ENCODE results near the gene IGF1R. TPM values are rescaled to one million over a fixed set of nuclear protein-coding genes. Genes with fewer than 3 reads are reported as not detected.

IGF1R gene
- total RNA-seq, 1 donor from 2014 or later: 131 TPM

DNA sequence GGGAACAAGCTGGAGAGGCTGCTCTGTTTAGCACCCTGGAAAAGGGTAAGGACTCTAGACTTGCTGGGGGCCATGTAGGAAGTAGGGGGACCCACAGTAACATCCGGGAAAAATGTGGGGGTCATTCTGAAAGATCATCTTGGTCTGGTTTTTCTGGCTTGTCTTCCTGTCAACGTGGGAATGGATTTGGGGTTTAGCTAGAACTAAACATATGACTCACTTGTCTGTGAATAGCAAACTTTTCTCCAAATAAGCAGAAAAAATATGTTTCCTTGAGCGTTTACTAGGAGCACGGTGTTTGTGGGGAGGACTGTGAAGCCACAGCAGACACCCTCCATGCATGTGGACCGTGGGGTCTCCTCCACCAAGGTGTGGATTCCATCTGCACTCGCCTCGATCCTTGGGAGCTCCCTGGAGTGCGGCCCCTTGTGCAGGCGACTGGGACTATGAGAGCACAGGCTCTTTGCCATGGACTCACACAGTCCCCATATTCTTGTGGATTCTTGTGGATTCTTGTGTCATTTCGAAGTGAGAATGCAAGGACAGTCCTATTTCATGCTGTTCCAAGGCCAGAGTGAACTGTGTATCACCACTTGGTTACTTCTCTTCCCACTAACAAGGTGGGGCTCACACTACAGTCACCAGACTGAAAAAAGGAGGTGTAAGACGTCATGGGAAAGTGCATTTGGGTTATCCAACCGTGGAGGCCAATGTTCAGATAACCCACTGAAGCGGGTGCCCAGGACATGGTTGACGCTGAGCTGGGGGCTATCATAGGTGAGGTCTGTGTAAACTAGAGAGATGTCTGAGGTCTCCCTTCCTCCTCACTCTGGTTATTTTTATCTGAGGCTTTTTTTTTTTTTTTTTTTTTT, 333.7 kb downstream of the IGF1R start:
- H3K4me1 Mint-ChIP-seq (ENCODE audit: unreplicated experiment): no peaks in the 10 kb centered on the region

DNA sequence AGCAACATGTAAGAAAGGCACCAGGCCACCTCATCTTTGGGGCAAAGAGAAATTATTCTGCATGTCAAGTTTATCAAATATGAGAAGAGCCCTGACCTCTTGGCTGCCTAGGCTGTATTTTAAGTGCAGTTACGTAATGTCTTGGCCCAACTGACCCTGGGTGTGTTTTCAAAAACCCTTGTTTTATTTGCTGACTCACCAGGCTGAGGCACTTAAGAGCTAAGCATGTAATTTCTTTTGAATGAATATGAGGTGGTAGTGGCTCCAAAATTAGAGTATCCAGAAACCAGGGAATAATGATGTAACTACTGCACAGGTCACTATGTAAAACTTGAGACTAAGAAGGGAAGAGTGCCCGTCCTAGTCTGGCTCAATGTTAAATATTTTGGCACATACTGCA, 335.0 kb downstream of the IGF1R start:
- Mint-ChIP-seq H3K4me3 (ENCODE audit: unreplicated experiment) (no peak overlapping the region), H3K36me3 (ENCODE audit: low read depth, unreplicated experiment) (peaks cover 3% of the 10 kb centered on the region), H3K27ac (ENCODE audit: unreplicated experiment) (no peak overlapping the region), H3K27me3 (ENCODE audit: unreplicated experiment) (peaks cover 2% of the 10 kb centered on the region), H3K4me1 (ENCODE audit: unreplicated experiment) (no peaks in the 10 kb centered on the region), H3K9me3 (ENCODE audit: unreplicated experiment) (no peaks in the 10 kb centered on the region)
- no peak for DNase-seq (ENCODE audit: low spot score)
- TF ChIP-seq, protein P1, sequence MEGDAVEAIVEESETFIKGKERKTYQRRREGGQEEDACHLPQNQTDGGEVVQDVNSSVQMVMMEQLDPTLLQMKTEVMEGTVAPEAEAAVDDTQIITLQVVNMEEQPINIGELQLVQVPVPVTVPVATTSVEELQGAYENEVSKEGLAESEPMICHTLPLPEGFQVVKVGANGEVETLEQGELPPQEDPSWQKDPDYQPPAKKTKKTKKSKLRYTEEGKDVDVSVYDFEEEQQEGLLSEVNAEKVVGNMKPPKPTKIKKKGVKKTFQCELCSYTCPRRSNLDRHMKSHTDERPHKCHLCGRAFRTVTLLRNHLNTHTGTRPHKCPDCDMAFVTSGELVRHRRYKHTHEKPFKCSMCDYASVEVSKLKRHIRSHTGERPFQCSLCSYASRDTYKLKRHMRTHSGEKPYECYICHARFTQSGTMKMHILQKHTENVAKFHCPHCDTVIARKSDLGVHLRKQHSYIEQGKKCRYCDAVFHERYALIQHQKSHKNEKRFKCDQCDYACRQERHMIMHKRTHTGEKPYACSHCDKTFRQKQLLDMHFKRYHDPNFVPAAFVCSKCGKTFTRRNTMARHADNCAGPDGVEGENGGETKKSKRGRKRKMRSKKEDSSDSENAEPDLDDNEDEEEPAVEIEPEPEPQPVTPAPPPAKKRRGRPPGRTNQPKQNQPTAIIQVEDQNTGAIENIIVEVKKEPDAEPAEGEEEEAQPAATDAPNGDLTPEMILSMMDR (IDR thresholded peaks at IDR 0.05; ENCODE audit: unreplicated experiment): no peak

More for the DNA sequence above, 333.7 kb downstream of the IGF1R start:
- no peak overlapping the region for H3K4me3 Mint-ChIP-seq (ENCODE audit: unreplicated experiment)
- TF ChIP-seq, protein P1 (IDR thresholded peaks at IDR 0.05; ENCODE audit: unreplicated experiment): no peak
- peaks cover 3% of the 10 kb centered on the region for H3K36me3 Mint-ChIP-seq (ENCODE audit: low read depth, unreplicated experiment)
- no peak for DNase-seq (ENCODE audit: low spot score)
- H3K27ac Mint-ChIP-seq (ENCODE audit: unreplicated experiment): no peak overlapping the region
- no peaks in the 10 kb centered on the region for H3K9me3 Mint-ChIP-seq (ENCODE audit: unreplicated experiment)
- H3K27me3 Mint-ChIP-seq (ENCODE audit: unreplicated experiment): peaks cover 2% of the 10 kb centered on the region

DNA sequence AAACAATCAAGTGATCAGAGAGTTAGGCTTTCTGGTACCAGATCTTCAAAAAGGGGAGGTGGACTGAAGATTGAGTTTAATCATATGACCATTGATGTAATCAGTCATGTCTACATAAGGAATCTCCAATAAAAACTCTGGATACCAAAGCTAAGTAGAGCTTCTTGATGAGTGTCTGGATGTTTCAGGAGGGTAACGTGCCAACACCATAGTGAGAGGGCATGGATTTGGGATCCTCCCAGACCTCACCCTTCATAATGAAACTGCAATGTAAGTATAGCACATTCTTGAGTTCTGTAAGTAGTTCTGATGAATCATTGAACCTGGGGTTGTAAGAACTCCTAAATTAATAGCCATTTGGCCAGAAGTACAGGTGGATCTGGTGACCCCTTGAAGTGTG, 337.9 kb downstream of the IGF1R start:
- H3K4me1 Mint-ChIP-seq (ENCODE audit: unreplicated experiment): no peaks in the 10 kb centered on the region
- no peaks in the 10 kb centered on the region for H3K9me3 Mint-ChIP-seq (ENCODE audit: unreplicated experiment)
- H3K36me3 Mint-ChIP-seq (ENCODE audit: low read depth, unreplicated experiment): peaks cover 3% of the 10 kb centered on the region
- H3K27me3 Mint-ChIP-seq (ENCODE audit: unreplicated experiment): peaks cover 2% of the 10 kb centered on the region
- no peak overlapping the region for H3K4me3 Mint-ChIP-seq (ENCODE audit: unreplicated experiment)
- H3K27ac Mint-ChIP-seq (ENCODE audit: unreplicated experiment): no peak overlapping the region
- DNase-seq (ENCODE audit: low spot score): no peak
- TF ChIP-seq, protein P1 (IDR thresholded peaks at IDR 0.05; ENCODE audit: unreplicated experiment): no peak

DNA sequence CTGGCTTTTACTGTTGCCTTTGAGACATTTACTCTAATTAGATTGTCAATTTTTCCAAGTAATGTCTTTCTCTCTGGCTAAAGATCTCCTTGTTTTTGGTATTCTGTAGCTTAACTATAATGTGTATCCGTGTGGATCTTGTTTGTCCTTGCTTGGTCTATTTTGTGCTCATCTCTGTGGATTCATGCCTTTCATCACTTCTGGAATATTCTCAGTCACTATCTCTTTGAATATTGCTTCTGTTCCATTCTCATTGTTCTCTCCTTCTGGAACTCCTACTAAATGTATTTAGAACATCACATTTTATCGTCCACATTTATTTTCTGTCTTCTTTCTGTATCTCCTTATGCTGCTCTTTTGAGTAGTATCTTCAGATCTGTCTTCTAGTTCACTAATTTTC, 346.6 kb downstream of the IGF1R start:
- no peaks in the 10 kb centered on the region for H3K4me1 Mint-ChIP-seq (ENCODE audit: unreplicated experiment)
- H3K27ac Mint-ChIP-seq (ENCODE audit: unreplicated experiment): no peak overlapping the region
- peaks cover 5% of the 10 kb centered on the region for H3K9me3 Mint-ChIP-seq (ENCODE audit: unreplicated experiment)
- TF ChIP-seq, protein P1 (IDR thresholded peaks at IDR 0.05; ENCODE audit: unreplicated experiment): no peak
- no peaks in the 10 kb centered on the region for H3K36me3 Mint-ChIP-seq (ENCODE audit: low read depth, unreplicated experiment)
- H3K27me3 Mint-ChIP-seq (ENCODE audit: unreplicated experiment): peaks cover 2% of the 10 kb centered on the region
- DNase-seq (ENCODE audit: low spot score): no peak
- H3K4me3 Mint-ChIP-seq (ENCODE audit: unreplicated experiment): no peak overlapping the region

DNA sequence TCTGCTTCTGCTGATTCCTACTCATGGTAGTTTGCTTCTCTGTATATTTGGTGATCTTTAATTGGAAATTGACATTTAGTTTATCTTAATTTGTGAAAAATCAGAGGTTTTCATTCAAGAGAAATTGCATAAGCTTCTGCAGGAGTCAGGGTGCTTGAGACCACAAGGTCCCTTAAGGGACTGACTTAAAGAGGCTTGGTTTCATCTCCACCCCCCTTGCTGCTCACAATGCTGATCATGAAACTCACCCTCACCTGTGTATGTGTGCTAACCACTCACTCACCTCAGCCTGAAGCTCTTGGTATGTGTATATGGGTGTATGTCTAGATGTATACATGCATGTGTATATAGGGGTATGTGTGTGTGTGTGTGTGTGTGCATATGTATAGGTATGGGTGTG, 347.8 kb downstream of the IGF1R start:
- H3K4me3 Mint-ChIP-seq (ENCODE audit: unreplicated experiment): no peak overlapping the region
- no peak overlapping the region for H3K27ac Mint-ChIP-seq (ENCODE audit: unreplicated experiment)
- TF ChIP-seq, protein P1 (IDR thresholded peaks at IDR 0.05; ENCODE audit: unreplicated experiment): no peak
- peaks cover 5% of the 10 kb centered on the region for H3K9me3 Mint-ChIP-seq (ENCODE audit: unreplicated experiment)
- no peak for DNase-seq (ENCODE audit: low spot score)
- no peaks in the 10 kb centered on the region for H3K4me1 Mint-ChIP-seq (ENCODE audit: unreplicated experiment)
- H3K36me3 Mint-ChIP-seq (ENCODE audit: low read depth, unreplicated experiment): peaks cover 5% of the 10 kb centered on the region
- peaks cover 2% of the 10 kb centered on the region for H3K27me3 Mint-ChIP-seq (ENCODE audit: unreplicated experiment)

All from endothelial cell (in vitro differentiated cells).